Lower lobe of right lung (tissue), 2 donors: Measurements from ENCODE around the gene PPP2R2C. TPM values are rescaled to one million over a fixed set of nuclear protein-coding genes. Genes with fewer than 3 reads are reported as not detected.

Source experiments
- ATAC-seq, 2 donors: fragments of 200-7000 bp; cut with Tn5 transposase; one replicate each; pipeline ENCODE4 v1.9.1; 2020 to 2022; ENCODE audit warnings: mild to moderate bottlenecking in 2 of 2, moderate library complexity in 2 of 2
- DNase-seq: peaks from one replicate; pipeline ENCODE4 v3.0.0-alpha.2; 2020
- H3K27ac ChIP-seq: fragments of 200-600 bp; one replicate; pipeline ENCODE4 v1.8.0; 2022
- H3K27me3 ChIP-seq: fragments of 200-600 bp; one replicate; pipeline ENCODE4 v1.8.0; 2022; ENCODE audit warnings: low read depth
- H3K36me3 ChIP-seq: fragments of 200-600 bp; one replicate; pipeline ENCODE4 v1.8.0; 2022; ENCODE audit warnings: mild to moderate bottlenecking
- H3K4me1 ChIP-seq: fragments of 200-600 bp; one replicate; pipeline ENCODE4 v1.8.0; 2022
- H3K4me3 ChIP-seq: fragments of 200-600 bp; one replicate; pipeline ENCODE4 v1.8.0; 2022; ENCODE audit warnings: mild to moderate bottlenecking
- H3K9me3 ChIP-seq: fragments of 200-600 bp; one replicate; pipeline ENCODE4 v1.8.0; 2022
- intact Hi-C: fragments of 100-400 bp; cut with DNase I; formaldehyde crosslinking; loops from one replicate; pipeline ENCODE4 v1.11.0; 2022
- total RNA-seq: library from RNA; stranded (reverse); fragmentation: NEBNext Ultra II Directional; extraction: Animal tissue kit (Norgen Biotek cat#: 25700); gene quantifications from one replicate; pipeline ENCODE4 v1.2.1, GENCODE V29; 2021
- TF ChIP-seq, protein P1 (sequence below): fragments of 200-600 bp; IDR thresholded peaks from one replicate; pipeline ENCODE4 v1.8.0; 2022; ENCODE audit warnings: antibody characterized with exemption, mild to moderate bottlenecking
- donor health status: DM: no; HTN: yes; CAD: no; lungs with severe emphysema.

Gene PPP2R2C
- total RNA-seq, 1 donor from 2014 or later: not detected

DNA sequence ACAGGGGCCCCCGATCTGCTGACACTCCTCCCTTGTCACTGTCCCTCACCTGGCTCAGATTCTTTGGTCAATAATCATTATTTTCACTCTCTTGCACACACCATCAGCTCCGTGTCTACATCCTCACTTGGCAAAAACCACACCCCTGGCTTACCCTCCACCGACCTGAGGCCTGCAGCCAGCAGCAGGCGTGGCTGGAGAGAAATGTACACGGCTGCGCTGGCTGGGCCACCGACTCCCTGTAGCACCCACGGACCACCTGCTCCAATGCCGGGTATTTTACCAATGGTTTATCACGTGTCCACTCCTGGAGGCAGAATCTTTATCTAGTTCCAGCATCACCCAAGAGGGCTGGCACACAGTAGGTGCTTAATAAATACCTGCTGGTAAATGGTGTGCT, 104.3 kb downstream of the PPP2R2C start:
- no peaks in the 10 kb centered on the region for H3K36me3 ChIP-seq
- no peak overlapping the region for H3K27ac ChIP-seq
- intact Hi-C loops: no loop called here
- H3K4me3 ChIP-seq: no peak overlapping the region
- TF ChIP-seq, protein P1, sequence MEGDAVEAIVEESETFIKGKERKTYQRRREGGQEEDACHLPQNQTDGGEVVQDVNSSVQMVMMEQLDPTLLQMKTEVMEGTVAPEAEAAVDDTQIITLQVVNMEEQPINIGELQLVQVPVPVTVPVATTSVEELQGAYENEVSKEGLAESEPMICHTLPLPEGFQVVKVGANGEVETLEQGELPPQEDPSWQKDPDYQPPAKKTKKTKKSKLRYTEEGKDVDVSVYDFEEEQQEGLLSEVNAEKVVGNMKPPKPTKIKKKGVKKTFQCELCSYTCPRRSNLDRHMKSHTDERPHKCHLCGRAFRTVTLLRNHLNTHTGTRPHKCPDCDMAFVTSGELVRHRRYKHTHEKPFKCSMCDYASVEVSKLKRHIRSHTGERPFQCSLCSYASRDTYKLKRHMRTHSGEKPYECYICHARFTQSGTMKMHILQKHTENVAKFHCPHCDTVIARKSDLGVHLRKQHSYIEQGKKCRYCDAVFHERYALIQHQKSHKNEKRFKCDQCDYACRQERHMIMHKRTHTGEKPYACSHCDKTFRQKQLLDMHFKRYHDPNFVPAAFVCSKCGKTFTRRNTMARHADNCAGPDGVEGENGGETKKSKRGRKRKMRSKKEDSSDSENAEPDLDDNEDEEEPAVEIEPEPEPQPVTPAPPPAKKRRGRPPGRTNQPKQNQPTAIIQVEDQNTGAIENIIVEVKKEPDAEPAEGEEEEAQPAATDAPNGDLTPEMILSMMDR: no peak
- no peaks in the 10 kb centered on the region for H3K4me1 ChIP-seq
- DNase-seq (no peak), ATAC-seq (no peak)
- H3K27me3 ChIP-seq: peaks cover 28% of the 10 kb centered on the region
- H3K9me3 ChIP-seq: no peaks in the 10 kb centered on the region

DNA sequence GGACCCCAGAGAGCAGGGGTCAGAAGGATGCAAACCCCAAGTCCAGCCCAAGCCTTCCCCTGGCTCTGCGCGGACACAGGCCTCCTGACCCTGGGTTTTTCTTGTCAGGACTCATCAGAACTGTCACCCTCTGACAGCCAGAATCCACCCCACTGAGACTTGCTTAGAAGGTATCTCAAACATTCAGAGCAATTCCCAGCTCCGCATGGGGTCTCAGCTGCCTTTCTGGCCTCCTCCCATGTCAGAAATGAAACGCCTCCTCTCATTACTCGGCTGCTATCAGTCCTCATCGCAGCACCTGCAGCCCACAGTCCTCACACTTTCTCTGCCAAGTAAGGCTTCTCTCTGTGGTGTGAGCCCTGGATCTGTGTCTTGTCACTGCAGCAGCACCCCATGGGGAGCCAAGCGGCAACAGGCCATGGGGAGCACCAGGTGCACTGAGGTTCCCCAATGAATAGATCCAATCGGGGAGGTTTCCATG, 105.0 kb downstream of the PPP2R2C start:
- H3K27ac ChIP-seq: no peak overlapping the region
- DNase-seq: no peak
- TF ChIP-seq, protein P1: no peak
- H3K4me3 ChIP-seq: no peak overlapping the region
- no peaks in the 10 kb centered on the region for H3K9me3 ChIP-seq
- no peak for ATAC-seq
- no peaks in the 10 kb centered on the region for H3K36me3 ChIP-seq
- peaks cover 28% of the 10 kb centered on the region for H3K27me3 ChIP-seq
- intact Hi-C loops: no loop called here
- H3K4me1 ChIP-seq: no peaks in the 10 kb centered on the region

DNA sequence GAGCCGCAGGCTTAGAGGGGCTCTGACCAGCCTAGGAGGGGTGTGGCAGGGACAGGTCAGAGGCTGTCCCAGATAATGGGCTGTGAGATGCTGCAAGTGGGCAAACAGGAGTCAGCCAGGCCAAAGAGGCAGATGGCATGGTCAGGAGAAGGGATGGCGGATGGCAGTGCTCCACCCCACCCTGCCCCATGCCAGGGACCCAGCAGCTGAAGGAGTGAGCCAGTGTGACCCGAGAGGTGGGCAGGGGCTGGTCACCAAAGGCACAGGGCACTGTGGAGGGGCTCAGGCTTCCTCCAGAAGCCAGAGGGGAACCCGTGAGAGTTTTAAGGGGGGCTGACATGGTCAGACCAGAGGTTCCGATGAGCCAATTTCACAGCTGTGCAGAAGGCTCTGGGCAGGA, 105.8 kb downstream of the PPP2R2C start:
- Histone ChIP-seq H3K9me3 (no peaks in the 10 kb centered on the region), H3K27ac (no peak overlapping the region), H3K4me1 (no peaks in the 10 kb centered on the region), H3K36me3 (no peaks in the 10 kb centered on the region), H3K27me3 (peaks cover 23% of the 10 kb centered on the region), H3K4me3 (no peak overlapping the region)
- intact Hi-C loops: no loop called here
- TF ChIP-seq, protein P1: no peak
- ATAC-seq: no peak
- no peak for DNase-seq

DNA sequence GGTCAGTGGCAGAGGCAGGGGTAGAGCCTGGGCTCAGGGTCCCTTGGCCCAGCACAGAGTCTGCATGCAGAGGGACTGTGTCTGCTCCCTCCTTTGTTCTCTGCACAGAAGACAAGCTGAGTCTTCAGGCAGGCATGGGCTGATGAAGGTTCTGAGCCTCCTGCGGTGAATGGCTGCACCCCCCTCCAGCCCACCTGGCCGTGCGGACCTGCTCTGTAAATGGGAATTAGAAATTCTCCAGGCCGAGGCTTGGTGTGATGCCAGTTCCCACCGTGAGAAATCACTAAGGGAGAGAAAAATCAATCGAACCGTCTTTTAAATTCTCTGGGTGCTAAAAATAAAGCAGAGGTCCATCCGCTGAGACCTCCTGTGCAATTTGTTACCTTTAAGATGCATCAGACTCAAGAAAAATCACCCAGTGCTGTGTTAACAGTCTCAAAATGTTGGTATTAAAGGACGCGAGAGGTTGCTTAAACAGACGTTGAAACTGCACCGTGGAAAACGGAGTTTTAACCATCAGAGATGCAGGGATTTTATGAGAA, 106.8 kb downstream of the PPP2R2C start:
- H3K4me1 ChIP-seq: no peaks in the 10 kb centered on the region
- H3K9me3 ChIP-seq: no peaks in the 10 kb centered on the region
- H3K27ac ChIP-seq: no peak overlapping the region
- H3K4me3 ChIP-seq: no peak overlapping the region
- H3K27me3 ChIP-seq: peaks cover 20% of the 10 kb centered on the region
- DNase-seq (no peak), ATAC-seq (no peak)
- H3K36me3 ChIP-seq: no peaks in the 10 kb centered on the region
- TF ChIP-seq, protein P1: no peak
- intact Hi-C loops: no loop called here

DNA sequence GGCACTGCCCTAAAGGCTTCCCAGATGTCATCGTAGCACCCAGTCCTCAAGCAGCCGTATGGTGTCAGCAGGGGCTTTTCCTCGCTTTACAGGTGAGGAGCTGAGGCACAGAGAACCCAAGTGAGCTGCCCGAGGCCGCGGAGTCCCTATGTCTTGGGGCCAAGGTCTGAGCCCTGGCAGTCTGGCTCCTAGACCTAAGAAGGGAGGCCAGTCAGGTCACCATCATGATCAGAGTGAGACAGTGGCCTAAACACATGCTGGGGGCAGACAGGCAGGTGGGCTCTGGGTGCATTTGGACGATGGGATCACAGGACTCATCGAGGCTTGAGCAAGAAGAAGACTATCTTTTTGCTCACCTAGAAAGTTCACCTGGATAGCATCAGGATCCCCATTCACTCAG, 107.8 kb downstream of the PPP2R2C start:
- H3K9me3 ChIP-seq: no peaks in the 10 kb centered on the region
- H3K36me3 ChIP-seq: no peaks in the 10 kb centered on the region
- no peak overlapping the region for H3K4me3 ChIP-seq
- no peak for DNase-seq
- TF ChIP-seq, protein P1: no peak
- no peak overlapping the region for H3K27ac ChIP-seq
- intact Hi-C loops: no loop called here
- peaks cover 24% of the 10 kb centered on the region for H3K27me3 ChIP-seq
- no peaks in the 10 kb centered on the region for H3K4me1 ChIP-seq
- ATAC-seq: no peak
